GM13977 (cell line): ENCODE measurements around the gene CDKN2B-AS1.

Experiments used
- DNase-seq: peaks from one replicate; pipeline ENCODE4 v3.0.0; 2012; ENCODE audit warnings: low spot score
- CTCF ChIP-seq: IDR thresholded peaks from 2 replicates; pipeline ENCODE4 v1.5.1; 2012; ENCODE audit warnings: mild to moderate bottlenecking, control low read depth; ENCODE audit not compliant: insufficient read depth; ENCODE audit errors: extremely low read depth, missing control alignments
- in situ Hi-C: fragments of 300-500 bp; cut with MboI; formaldehyde crosslinking; loops from one replicate; pipeline ENCODE4 v1.12.0; 2022; ENCODE audit warnings: low sequenced_read_pairs, low pct_unique_long_range_greater_than_20kb, mixed read lengths, inconsistent platforms; ENCODE audit not compliant: unreplicated experiment

The CDKN2B-AS1 gene

GRCh38 chr9:21988056-21988990 is 6.3 kb upstream of the CDKN2B-AS1 start:
- in situ Hi-C loops = no loop called here
- no peak for DNase-seq
- no peak for TF ChIP-seq CTCF

GRCh38 chr9:21989440-21990189 is 5.0 kb upstream of the CDKN2B-AS1 start:
- no peak for TF ChIP-seq CTCF
- DNase-seq = no peak
- in situ Hi-C loops = no loop called here

- no peak for DNase-seq
- in situ Hi-C loops = no loop called here
- TF ChIP-seq CTCF = no peak
Measured at GRCh38 chr9:21991072-21991959, 3.3 kb upstream of the CDKN2B-AS1 start.

GRCh38 chr9:21993007-21993406 is 1.6 kb upstream of the CDKN2B-AS1 start:
- in situ Hi-C loops = no loop called here
- DNase-seq = no peak
- no peak for TF ChIP-seq CTCF

GRCh38 chr9:21993893-21994555 is 567 bp upstream of the CDKN2B-AS1 start, which contains the start of gene CDKN2A:
TSS of gene CDKN2A (minus strand) at chr9:21994392.
- TF ChIP-seq CTCF = peak; percentile 45
- in situ Hi-C loops = no loop called here
- peak; percentile 71 for DNase-seq
